Heart left ventricle (tissue), 13 donors: ENCODE measurements around the gene HMGCL.

ENCODE experiments used
- CTCF ChIP-seq, 12 donors: fragments of 200-600 bp; sonication (generic) in 4 of 12; IDR thresholded peaks; one replicate each; pipeline versions ENCODE4 v1.5.0 to v1.8.0; 2018 to 2022; ENCODE audit warnings: antibody characterized with exemption in 12 of 12, mild to moderate bottlenecking in 5 of 12
- POLR2A ChIP-seq, 2 donors: fragments of 450-650 bp; IDR thresholded peaks; one replicate each; pipeline ENCODE4 v1.6.1; 2017; ENCODE audit warnings: antibody characterized with exemption in 2 of 2, mild to moderate bottlenecking in 2 of 2, moderate library complexity in 2 of 2
- donor health status: ischemic (EF 13 %, LVEDD 7.1; RV severe dilation, severe dysfunction).
- donor health status: DM: no; HTN: yes; CAD: no.
- donor health status: DM: no; HTN: no; CAD: no.
- donor health status: ischemic (EF 25% LVEDD 6.9; RV normal size, moderate dysfunction).
- donor health status: ischemic (EF 25% LVEDD 5.7; RV mildly dilated, moderate dysfunction).
- donor health status: ischemic (EF 35%, LVEDD 5.7; RV mildly dilated, moderate dysfunction).
- donor health status: nonischemic (EF 11% LVEDD 7.7; RV severe dilation, severe dysfunction).
- donor health status: DM: yes; HTN: yes; CAD: no.
- donor health status: PGD.
- donor health status: ischemic (EF 29% LVEDD 5.4; RV normal size, mild dysfunction).
- donor health status: nonischemic (EF 23%, LVEDD 6.1; RV moderate dilation, normal function).

- TF ChIP-seq CTCF (IDR thresholded peaks at IDR 0.05) (no peak), POLR2A (IDR thresholded peaks at IDR 0.05) (no peak)
These were observed 72.3 kb downstream of the HMGCL start for GRCh38 chr1:23752909-23753308.
